ENCODE measurements around the gene ZSWIM3. TPM values are rescaled to one million over a fixed set of nuclear protein-coding genes. Genes with fewer than 3 reads are reported as not detected.

ZSWIM3 gene
- total RNA-seq, 6 experiments from 2014 or later: 1.7 to 2.7 (median 1.9) TPM

DNA sequence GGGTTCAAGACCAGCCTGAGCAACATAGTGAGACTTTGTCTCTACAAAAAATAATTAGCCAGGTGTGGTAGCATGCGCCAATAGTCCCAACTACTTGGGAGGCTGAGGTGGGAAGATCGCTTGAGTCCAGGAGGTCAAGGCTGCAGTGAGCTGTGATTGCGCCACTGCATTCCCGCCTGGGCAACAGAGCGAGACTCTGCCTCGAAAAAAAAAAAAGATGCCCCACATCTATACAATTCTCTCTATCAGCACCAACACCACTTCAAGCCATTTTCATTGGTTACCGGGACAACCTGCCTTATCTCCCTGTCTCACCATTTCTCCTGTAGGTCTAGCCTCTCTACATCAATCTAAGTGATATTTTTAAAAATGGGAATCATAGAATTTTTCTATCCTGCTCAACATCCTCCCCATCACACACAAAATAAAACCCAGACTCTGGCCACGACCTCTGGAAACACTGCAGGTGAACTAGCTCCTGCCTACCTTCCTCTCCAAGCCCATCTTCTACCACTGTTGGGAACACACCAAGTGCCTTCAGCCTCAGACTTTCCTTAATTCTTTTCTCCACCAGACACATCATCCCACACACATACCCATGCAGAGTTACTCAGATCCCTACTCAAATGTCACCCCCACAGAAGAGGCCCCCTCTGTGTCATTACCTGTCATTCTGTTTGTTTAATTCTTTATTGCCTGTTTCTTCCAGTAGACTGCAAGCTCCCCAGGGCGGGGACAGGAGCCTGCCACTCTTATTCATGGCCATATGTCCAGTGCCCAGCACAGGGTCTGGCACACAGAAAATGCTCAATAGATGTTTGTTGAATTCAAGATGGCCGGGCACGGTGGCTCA lies 64.1 kb downstream of the ZSWIM3 start:
- TF ChIP-seq, protein P1, sequence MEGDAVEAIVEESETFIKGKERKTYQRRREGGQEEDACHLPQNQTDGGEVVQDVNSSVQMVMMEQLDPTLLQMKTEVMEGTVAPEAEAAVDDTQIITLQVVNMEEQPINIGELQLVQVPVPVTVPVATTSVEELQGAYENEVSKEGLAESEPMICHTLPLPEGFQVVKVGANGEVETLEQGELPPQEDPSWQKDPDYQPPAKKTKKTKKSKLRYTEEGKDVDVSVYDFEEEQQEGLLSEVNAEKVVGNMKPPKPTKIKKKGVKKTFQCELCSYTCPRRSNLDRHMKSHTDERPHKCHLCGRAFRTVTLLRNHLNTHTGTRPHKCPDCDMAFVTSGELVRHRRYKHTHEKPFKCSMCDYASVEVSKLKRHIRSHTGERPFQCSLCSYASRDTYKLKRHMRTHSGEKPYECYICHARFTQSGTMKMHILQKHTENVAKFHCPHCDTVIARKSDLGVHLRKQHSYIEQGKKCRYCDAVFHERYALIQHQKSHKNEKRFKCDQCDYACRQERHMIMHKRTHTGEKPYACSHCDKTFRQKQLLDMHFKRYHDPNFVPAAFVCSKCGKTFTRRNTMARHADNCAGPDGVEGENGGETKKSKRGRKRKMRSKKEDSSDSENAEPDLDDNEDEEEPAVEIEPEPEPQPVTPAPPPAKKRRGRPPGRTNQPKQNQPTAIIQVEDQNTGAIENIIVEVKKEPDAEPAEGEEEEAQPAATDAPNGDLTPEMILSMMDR (IDR thresholded peaks at IDR 0.05): no peak
- no peak for TF ChIP-seq POLR2A (IDR thresholded peaks at IDR 0.05)
- intact Hi-C loops (cut with DNase I): no loop called here
- Histone ChIP-seq H3K9me3 (no peaks in the 10 kb centered on the region), H3K36me3 (no peaks in the 10 kb centered on the region), H3K4me3 (no peak overlapping the region), H3K27ac (no peak overlapping the region), H3K4me1 (peaks cover 0 to 14% (median 5%) of the 10 kb centered on the region in 4 donors), H3K27me3 (no peaks in the 10 kb centered on the region)
- WGBS (ENCODE audit: insufficient coverage, low coverage, low lambda C conversion rate, missing lambda C conversion rate): 46% methylated on average over 11 of the region's 11 CpGs
- DNase-seq: no peak
- no peak for ATAC-seq

GRCh38 chr20:45924391-45925261 lies 67.2 kb downstream of the ZSWIM3 start:
- Histone ChIP-seq H3K4me3 (peak overlapping the region in 2 of 3 donors; percentile 19 to 21), H3K9me3 (no peaks in the 10 kb centered on the region), H3K4me1 (peaks cover 0 to 15% (median 7%) of the 10 kb centered on the region in 4 donors), H3K27ac (peak overlapping the region; percentile 75 to 79 (median 78)), H3K27me3 (no peaks in the 10 kb centered on the region), H3K36me3 (no peaks in the 10 kb centered on the region)
- TF ChIP-seq, protein P1 (IDR thresholded peaks at IDR 0.05): no peak
- TF ChIP-seq POLR2A (IDR thresholded peaks at IDR 0.05): no peak
- ATAC-seq (peak; percentile 73 to 80 (median 78)), DNase-seq (no peak)
- WGBS (ENCODE audit: insufficient coverage, low coverage, low lambda C conversion rate, missing lambda C conversion rate): 33% methylated on average over 21 of the region's 21 CpGs
- intact Hi-C loops (cut with DNase I): no loop called here

- Histone ChIP-seq H3K4me3 (no peak overlapping the region), H3K4me1 (peaks cover 0 to 15% (median 5%) of the 10 kb centered on the region in 4 donors), H3K27me3 (no peaks in the 10 kb centered on the region), H3K27ac (no peak overlapping the region), H3K9me3 (no peaks in the 10 kb centered on the region), H3K36me3 (no peaks in the 10 kb centered on the region)
- intact Hi-C loops (cut with DNase I): no loop called here
- 52% methylated on average over 9 of the region's 9 CpGs for WGBS (ENCODE audit: insufficient coverage, low coverage, low lambda C conversion rate, missing lambda C conversion rate)
- ATAC-seq (no peak), DNase-seq (no peak)
- no peak for TF ChIP-seq POLR2A (IDR thresholded peaks at IDR 0.05)
- TF ChIP-seq, protein P1 (IDR thresholded peaks at IDR 0.05): no peak
Observed at GRCh38 chr20:45925821-45926506, 68.5 kb downstream of the ZSWIM3 start.

- Histone ChIP-seq H3K4me3 (no peak overlapping the region), H3K27me3 (no peaks in the 10 kb centered on the region), H3K4me1 (peaks cover 0 to 15% (median 5%) of the 10 kb centered on the region in 4 donors), H3K27ac (no peak overlapping the region), H3K9me3 (no peaks in the 10 kb centered on the region), H3K36me3 (no peaks in the 10 kb centered on the region)
- no peak for DNase-seq
- TF ChIP-seq, protein P1 (IDR thresholded peaks at IDR 0.05): no peak
- no peak for ATAC-seq
- WGBS (ENCODE audit: insufficient coverage, low coverage, low lambda C conversion rate, missing lambda C conversion rate): 80% methylated on average over 1 of the region's 2 CpGs
- intact Hi-C loops (cut with DNase I): no loop called here
Observed at GRCh38 chr20:45926731-45927070, 69.3 kb downstream of the ZSWIM3 start.

All from right lobe of liver (tissue), 6 donors.